NT2/D1 (cell line): ENCODE measurements around the gene FARSA.

Experiments
- SUZ12 ChIP-seq: IDR thresholded peaks from 2 replicates; pipeline ENCODE4 v1.6.1; 2011; ENCODE audit not compliant: insufficient read length, insufficient read depth; ENCODE audit errors: extremely low read depth
- YY1 ChIP-seq: IDR thresholded peaks from 2 replicates; pipeline ENCODE4 v1.6.1; 2011; ENCODE audit not compliant: insufficient read length, insufficient read depth
- ZNF274 ChIP-seq: IDR thresholded peaks from 2 replicates; pipeline ENCODE4 v1.6.1; 2011; ENCODE audit warnings: mild to moderate bottlenecking, low read depth, low read length

DNA sequence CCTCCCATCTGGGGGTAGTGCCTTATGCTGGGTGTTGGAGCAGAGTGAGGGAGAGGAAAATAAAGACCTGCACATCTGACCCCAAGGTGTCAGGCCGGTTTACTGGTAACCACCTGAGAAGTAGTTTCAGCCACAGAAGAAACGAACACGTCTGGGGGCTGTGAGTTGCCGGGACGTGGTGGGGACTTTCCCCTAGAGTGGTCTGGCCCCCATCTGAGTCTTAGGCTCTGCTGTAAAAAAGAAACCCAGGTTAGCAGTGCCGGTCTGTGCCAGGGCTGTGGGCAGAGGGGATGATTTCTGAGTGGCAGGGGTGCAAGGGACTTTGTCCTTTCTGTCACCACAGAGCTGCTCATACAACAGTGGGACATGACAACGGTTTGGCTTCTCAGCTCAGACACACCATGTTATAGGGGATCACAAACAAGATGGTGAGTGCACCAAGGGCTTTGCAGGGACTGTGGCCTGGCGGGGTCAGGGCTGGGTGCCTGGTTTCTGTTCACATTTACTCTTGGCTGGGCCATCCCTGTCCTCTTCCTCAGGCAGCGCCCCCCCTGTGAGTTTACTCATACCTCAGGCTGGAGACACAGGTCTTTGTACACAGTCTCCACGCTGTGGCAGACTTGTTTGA, 33.5 kb downstream of the FARSA start:
- TF ChIP-seq ZNF274 (no peak), YY1 (no peak), SUZ12 (no peak)
